H1 (cell line): ENCODE data around the gene WDR41. TPM values are rescaled to one million over a fixed set of nuclear protein-coding genes. Genes with fewer than 3 reads are reported as not detected.

Experiments
- CTCF ChIA-PET: fragments of 300-600 bp; sonication (Branson Sonifier 250); formaldehyde crosslinking; loops from one replicate; lab custom pipeline; 2021; ENCODE audit not compliant: partially characterized antibody; lab: Charles Lee
- POLR2A ChIA-PET: fragments of 300-600 bp; sonication (Branson Sonifier 250); formaldehyde crosslinking; loops from one replicate; lab custom pipeline; 2021; ENCODE audit warnings: inconsistent platforms; ENCODE audit not compliant: partially characterized antibody; lab: Charles Lee
- DNase-seq, 2 experiments: peaks; one replicate each; pipeline versions ENCODE4 v3.0.0 to v3.0.0-alpha.2; 2010 to 2022; ENCODE audit warnings: low spot score in 2 of 2, low read depth in 1 of 2, mixed read lengths in 1 of 2
- FAIRE-seq: peaks from 2 replicates; lab custom pipeline; 2011; peaks lifted over from hg19 to GRCh38; lab: Jason Lieb, UNC
- H2AFZ ChIP-seq: 2 replicates; pipeline ENCODE4 v1.8.1; 2012; ENCODE audit warnings: low read length, inconsistent platforms
- H2AK5ac ChIP-seq: 2 replicates; pipeline ENCODE4 v1.6.1; 2013; ENCODE audit warnings: low read depth, low read length
- H2BK120ac ChIP-seq: replicated peaks from 2 replicates; pipeline ENCODE3; 2013; ENCODE audit warnings: low read depth, low read length, inconsistent platforms
- H2BK12ac ChIP-seq: 2 replicates; pipeline ENCODE4 v1.6.1; 2013; ENCODE audit warnings: low read depth, low read length
- H2BK15ac ChIP-seq: 2 replicates; pipeline ENCODE4 v1.6.1; 2013; ENCODE audit warnings: low read length
- H2BK20ac ChIP-seq: 2 replicates; pipeline ENCODE4 v1.6.1; 2013; ENCODE audit warnings: low read length
- H2BK5ac ChIP-seq: 2 replicates; pipeline ENCODE4 v1.6.1; 2013; ENCODE audit warnings: low read depth, low read length
- H3K14ac ChIP-seq: 2 replicates; pipeline ENCODE4 v1.6.1; 2013; ENCODE audit warnings: inconsistent platforms; ENCODE audit not compliant: insufficient read length
- H3K18ac ChIP-seq: 2 replicates; pipeline ENCODE4 v1.6.1; 2013; ENCODE audit warnings: low read length; ENCODE audit errors: extremely low read depth
- H3K23ac ChIP-seq: 2 replicates; pipeline ENCODE4 v1.6.1; 2013; ENCODE audit warnings: inconsistent platforms; ENCODE audit not compliant: insufficient read length
- H3K23me2 ChIP-seq: 2 replicates; pipeline ENCODE4 v1.6.1; 2013; ENCODE audit warnings: low read depth, low read length
- H3K27ac ChIP-seq: 2 replicates; pipeline ENCODE4 v1.6.1; 2011; ENCODE audit warnings: low read depth, low read length, inconsistent platforms
- H3K27me3 ChIP-seq, 4 experiments: replicated peaks in 1 of 4; 1 replicate in 1 of 4; 2 replicates in 3 of 4; pipeline versions ENCODE4 v1.6.1 to v1.8.1; 2011 to 2013; ENCODE audit warnings: low read length in 3 of 4, mild to moderate bottlenecking in 3 of 4, inconsistent platforms in 2 of 4, mixed read lengths in 2 of 4, moderate library complexity in 1 of 4; ENCODE audit not compliant: control insufficient read depth in 3 of 4, insufficient read depth in 3 of 4; ENCODE audit errors: extremely low read depth in 1 of 4
- H3K36me3 ChIP-seq, 4 experiments: 2 replicates each; pipeline versions ENCODE4 v1.6.1 to v1.8.1; 2011 to 2013; ENCODE audit warnings: mild to moderate bottlenecking in 4 of 4, low read length in 3 of 4, moderate library complexity in 2 of 4, control low read depth in 1 of 4, inconsistent platforms in 1 of 4; ENCODE audit not compliant: insufficient read depth in 4 of 4, control insufficient read depth in 2 of 4
- H3K4ac ChIP-seq: replicated peaks from 2 replicates; pipeline ENCODE3; 2013; ENCODE audit warnings: low read length, low read depth, mixed read lengths, inconsistent platforms; ENCODE audit not compliant: insufficient read length
- H3K4me1 ChIP-seq, 4 experiments: replicated peaks in 1 of 4; 1 replicate in 1 of 4; 2 replicates in 3 of 4; pipeline versions ENCODE4 v1.6.1 to v1.8.1; 2011 to 2013; ENCODE audit warnings: low read length in 3 of 4, inconsistent platforms in 2 of 4, mixed read lengths in 1 of 4; ENCODE audit not compliant: insufficient read depth in 4 of 4, control insufficient read depth in 3 of 4
- H3K4me2 ChIP-seq, 2 experiments: 2 replicates each; pipeline versions ENCODE4 v1.6.1 to v1.8.1; 2011 to 2013; ENCODE audit warnings: low read depth in 2 of 2, low read length in 2 of 2, control low read depth in 1 of 2, inconsistent platforms in 1 of 2, mild to moderate bottlenecking in 1 of 2; ENCODE audit not compliant: insufficient read depth in 1 of 2
- H3K4me3 ChIP-seq, 4 experiments: fragments of 200-600, 300-600 bp in 1 of 4; sonication (generic), shearing (Covaris generic), sonication (Bioruptor Twin) in 1 of 4; 2 replicates each; pipeline versions ENCODE4 v1.5.1 to v1.8.1; 2011 to 2016; ENCODE audit warnings: low read length in 4 of 4, low read depth in 3 of 4, control low read depth in 2 of 4, inconsistent platforms in 2 of 4, mild to moderate bottlenecking in 2 of 4, mixed read lengths in 1 of 4, moderate library complexity in 1 of 4; ENCODE audit not compliant: insufficient read depth in 2 of 4; ENCODE audit errors: extremely low read depth in 1 of 4
- H3K56ac ChIP-seq: replicated peaks from 2 replicates; pipeline ENCODE3; 2013; ENCODE audit warnings: low read depth, mild to moderate bottlenecking, mixed read lengths, low read length, inconsistent platforms; ENCODE audit not compliant: insufficient read length
- H3K79me1 ChIP-seq: 2 replicates; pipeline ENCODE4 v1.6.1; 2013; ENCODE audit warnings: low read depth, low read length, control low read depth
- H3K79me2 ChIP-seq, 2 experiments: 2 replicates each; pipeline versions ENCODE4 v1.6.1 to v1.8.1; 2012 to 2013; ENCODE audit warnings: low read length in 2 of 2, mild to moderate bottlenecking in 2 of 2, inconsistent platforms in 1 of 2; ENCODE audit not compliant: insufficient read depth in 2 of 2, control insufficient read depth in 1 of 2
- H3K9ac ChIP-seq, 4 experiments: replicated peaks in 1 of 4; 1 replicate in 1 of 4; 2 replicates in 3 of 4; pipeline versions ENCODE4 v1.6.1 to v1.8.1; 2011 to 2013; ENCODE audit warnings: low read depth in 3 of 4, low read length in 3 of 4, control low read depth in 2 of 4, mild to moderate bottlenecking in 2 of 4, moderate library complexity in 2 of 4, inconsistent platforms in 1 of 4; ENCODE audit errors: extremely low read depth in 1 of 4
- H3K9me3 ChIP-seq, 2 experiments: 2 replicates each; pipeline versions ENCODE4 v1.6.1 to v1.8.1; 2012 to 2013; ENCODE audit warnings: mild to moderate bottlenecking in 2 of 2, moderate library complexity in 2 of 2, control low read depth in 1 of 2, inconsistent platforms in 1 of 2, low read depth in 1 of 2, low read length in 1 of 2, mixed read lengths in 1 of 2; ENCODE audit not compliant: insufficient read depth in 2 of 2
- H4K20me1 ChIP-seq, 2 experiments: replicated peaks in 1 of 2; 2 replicates each; pipeline versions ENCODE3 to v1.8.1; 2011 to 2013; ENCODE audit warnings: inconsistent platforms in 2 of 2, low read length in 2 of 2, mild to moderate bottlenecking in 1 of 2; ENCODE audit not compliant: insufficient read depth in 2 of 2, control insufficient read depth in 1 of 2
- H4K5ac ChIP-seq: 2 replicates; pipeline ENCODE4 v1.6.1; 2013; ENCODE audit warnings: low read length, low read depth, mixed read lengths, inconsistent platforms; ENCODE audit not compliant: insufficient read length
- H4K8ac ChIP-seq: 2 replicates; pipeline ENCODE4 v1.8.0; 2013; ENCODE audit warnings: mild to moderate bottlenecking, moderate library complexity, low read length, inconsistent platforms; ENCODE audit not compliant: insufficient read depth; ENCODE audit errors: extremely low read depth
- H4K91ac ChIP-seq: replicated peaks from 2 replicates; pipeline ENCODE3; 2013; ENCODE audit warnings: low read length, mixed read lengths, inconsistent platforms; ENCODE audit not compliant: insufficient read length
- CTCF ChIP-seq, 3 experiments: IDR thresholded peaks; 1 replicate in 2 of 3; 2 replicates in 1 of 3; pipeline versions ENCODE4 v1.5.1 to v1.6.1; 2011; ENCODE audit warnings: low read length in 3 of 3, mild to moderate bottlenecking in 3 of 3, inconsistent platforms in 2 of 3, low read depth in 1 of 3, moderate library complexity in 1 of 3; ENCODE audit not compliant: insufficient read depth in 1 of 3; ENCODE audit errors: control extremely low read depth in 1 of 3
- GTF2F1 ChIP-seq: IDR thresholded peaks from 2 replicates; pipeline ENCODE4 v1.6.1; 2012; ENCODE audit warnings: low read depth, low read length, improper control_type of control experiment, borderline replicate concordance
- RAD21 ChIP-seq, 2 experiments: IDR thresholded peaks in 1 of 2; conservative IDR thresholded peaks in 1 of 2; 2 replicates each; pipeline ENCODE4 v1.6.1; 2011; ENCODE audit warnings: low read depth in 2 of 2, low read length in 2 of 2, improper control_type of control experiment in 1 of 2, inconsistent platforms in 1 of 2, mild to moderate bottlenecking in 1 of 2, moderate library complexity in 1 of 2
- TAF7 ChIP-seq: optimal IDR thresholded peaks from 2 replicates; pipeline ENCODE3; 2011; ENCODE audit warnings: low read depth, mild to moderate bottlenecking, inconsistent platforms, low read length, moderate library complexity, borderline replicate concordance
- WGBS, 2 experiments: shearing (Covaris generic) in 1 of 2; methylation state at CpG; one replicate each; pipeline versions ENCODE4 v1.1.6 to v1.1.7; 2013 to 2015; ENCODE audit warnings: low lambda C conversion rate in 2 of 2, mixed read lengths in 2 of 2, inconsistent platforms in 1 of 2, low coverage in 1 of 2, missing lambda C conversion rate in 1 of 2; ENCODE audit not compliant: insufficient replicate concordance in 2 of 2, insufficient coverage in 1 of 2, insufficient read length in 1 of 2; ENCODE audit errors: extremely low coverage in 1 of 2, missing lambda C conversion rate in 1 of 2; 5-methylcytosine and 5-hydroxymethylcytosine counted together
- polyA plus RNA-seq, 7 experiments: library from polyadenylated mRNA; depleted of rRNA in 3 of 7; stranded (reverse) in 5 of 7; unstranded in 2 of 7; fragments of >200 nt in 5 of 7; fragments of 200-250 nt in 2 of 7; gene quantifications; 1 replicate in 5 of 7; 2 replicates in 1 of 7; 4 replicates in 1 of 7; pipeline versions ENCODE4 v1.2.1 to v1.2.3, GENCODE V29; 2011 to 2013; ENCODE audit warnings: missing spikeins in 2 of 7, mixed read lengths in 2 of 7
- total RNA-seq: library from RNA; stranded (reverse); fragmentation: NEBNext Ultra II Directional; extraction: Animal tissue kit (Norgen Biotek cat#: 25700); gene quantifications from 2 replicates; pipeline ENCODE4 v1.2.1, GENCODE V29; 2021

The WDR41 gene
- total and polyA plus RNA-seq, 2 of the 8 experiments (the other 6 are each of a cell fraction or from before 2014, with no cell fraction given), result 16.4 to 44.9 TPM

DNA sequence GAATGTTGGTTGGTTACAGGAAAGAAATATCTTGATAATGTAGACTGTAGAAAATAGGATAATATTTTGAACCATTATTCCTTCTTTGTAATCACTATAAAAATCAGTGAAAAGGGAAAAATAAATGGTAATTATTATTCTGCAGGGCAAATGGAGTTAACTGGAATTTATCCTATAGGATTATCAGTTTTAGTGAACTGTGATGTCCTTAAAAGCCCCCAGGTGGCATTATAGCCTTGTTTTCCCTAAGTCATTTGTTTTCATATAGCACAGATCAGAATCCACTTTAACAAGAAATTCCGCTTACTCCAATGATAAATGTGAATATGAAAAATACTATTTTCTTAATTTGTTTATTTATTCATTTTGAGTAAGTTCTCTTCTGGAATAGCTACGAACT lies 26.2 kb upstream of the WDR41 start:
- H2AFZ ChIP-seq, result no peak overlapping the region
- H4K8ac ChIP-seq, result no peak overlapping the region
- ChIA-PET POLR2A (no interaction called here), CTCF (interaction anchor here (0.6 to 1.8 kb wide), 7 partner anchors 9 to 621 kb away, joined by 3 to 6 read pairs (median 3); no protein-coding TSS in a partner anchor)
- H2BK15ac ChIP-seq, result no peak overlapping the region
- H3K4me3 ChIP-seq, result no peak overlapping the region
- H3K9me3 ChIP-seq, result no peaks in the 10 kb centered on the region
- H3K27ac ChIP-seq, result no peak overlapping the region
- H3K23ac ChIP-seq, result no peak overlapping the region
- TF ChIP-seq RAD21 (IDR thresholded peaks at IDR 0.05 in 1 of 2, conservative IDR thresholded peaks at IDR 0.05 in 1 of 2; ENCODE audit: low read depth in 2 of 2, low read length in 2 of 2) (peak; percentile 68 to 69), CTCF (IDR thresholded peaks at IDR 0.05; ENCODE audit: control extremely low read depth in 1 of 3, insufficient read depth in 1 of 3, low read depth in 1 of 3, low read length in 3 of 3) (peak in 2 of 3 experiments; percentile 29 to 34; a peak in 2 of 4 replicates), GTF2F1 (no peak), TAF7 (no peak)
- H3K79me2 ChIP-seq, result no peaks in the 10 kb centered on the region
- H4K20me1 ChIP-seq, result no peaks in the 10 kb centered on the region
- H2BK12ac ChIP-seq, result no peak overlapping the region
- 70% methylated on average over 2 of the region's 2 CpGs; no CpG with 5 or more reads in 1 of the 2 experiments for whole genome bisulfite sequencing, 2 experiments
- no peak overlapping the region for H3K9ac ChIP-seq
- no peak overlapping the region for H3K4me2 ChIP-seq
- H2BK120ac ChIP-seq, result no peak overlapping the region
- no peak overlapping the region for H3K4ac ChIP-seq
- FAIRE-seq (no peak), DNase-seq (no peak)
- H2BK20ac ChIP-seq, result no peak overlapping the region
- no peak overlapping the region for H4K5ac ChIP-seq
- H4K91ac ChIP-seq, result no peak overlapping the region
- no peak overlapping the region for H3K18ac ChIP-seq
- no peaks in the 10 kb centered on the region for H3K36me3 ChIP-seq
- H3K23me2 ChIP-seq, result no peaks in the 10 kb centered on the region
- no peak overlapping the region for H2AK5ac ChIP-seq
- no peaks in the 10 kb centered on the region for H3K27me3 ChIP-seq
- no peaks in the 10 kb centered on the region for H3K79me1 ChIP-seq
- no peak overlapping the region for H3K14ac ChIP-seq
- no peak overlapping the region for H2BK5ac ChIP-seq
- no peak overlapping the region for H3K56ac ChIP-seq
- H3K4me1 ChIP-seq, result no peaks in the 10 kb centered on the region
